ENCODE data around the gene UNC13B. TPM values are rescaled to one million over a fixed set of nuclear protein-coding genes. Genes with fewer than 3 reads are reported as not detected.

UNC13B gene
- total RNA-seq, 1 experiment from 2014 or later, result 9.8 TPM

GRCh38 chr9:35186524-35186923, 24.7 kb downstream of the UNC13B start:
- Histone ChIP-seq H3K79me2 (ENCODE audit: low read length) (no peaks in the 10 kb centered on the region), H3K4me3 (ENCODE audit: low read length) (no peak overlapping the region), H3K27ac (ENCODE audit: low read length) (no peak overlapping the region), H3K9ac (ENCODE audit: low read length) (no peak overlapping the region), H3K27me3 (ENCODE audit: low read length) (no peaks in the 10 kb centered on the region), H3K9me2 (replicated peaks; ENCODE audit: low read length) (no peaks in the 10 kb centered on the region), H3K4me2 (ENCODE audit: low read length) (no peak overlapping the region), H3K36me3 (ENCODE audit: low read depth, low read length) (no peaks in the 10 kb centered on the region), H3K9me3 (ENCODE audit: low read length) (no peaks in the 10 kb centered on the region), H2AFZ (ENCODE audit: low read length) (no peak overlapping the region), H3F3A (ENCODE audit: low read length, unreplicated experiment) (no peaks in the 10 kb centered on the region), H3K4me1 (ENCODE audit: insufficient read depth, low read length) (no peaks in the 10 kb centered on the region), H4K20me1 (ENCODE audit: low read length) (no peaks in the 10 kb centered on the region)
- no TSS peak for BruUV-seq (replicated peaks)
- POLR2A ChIA-PET (ENCODE audit: unreplicated experiment), result no interaction called here
- CTCF ChIA-PET, result no interaction called here
- intact Hi-C loops (cut with micrococcal nuclease), result no loop called here
- DNase-seq (no peak), ATAC-seq (no peak)
- TF ChIP-seq EZH2 (IDR thresholded peaks at IDR 0.05; ENCODE audit: low read length, unreplicated experiment), result no peak
- TF ChIP-seq CTCF (conservative IDR thresholded peaks at IDR 0.05; ENCODE audit: low read depth, low read length), result no peak
- TF ChIP-seq EZH2phosphoT487 (IDR thresholded peaks at IDR 0.05; ENCODE audit: borderline replicate concordance, low read length), result no peak

GRCh38 chr9:35190203-35190602, 28.4 kb downstream of the UNC13B start:
- Histone ChIP-seq H3K4me2 (ENCODE audit: low read length) (no peak overlapping the region), H3K4me3 (ENCODE audit: low read length) (no peak overlapping the region), H3K9me2 (replicated peaks; ENCODE audit: low read length) (no peaks in the 10 kb centered on the region), H3K4me1 (ENCODE audit: insufficient read depth, low read length) (no peaks in the 10 kb centered on the region), H3K27ac (ENCODE audit: low read length) (no peak overlapping the region), H2AFZ (ENCODE audit: low read length) (no peak overlapping the region), H3K79me2 (ENCODE audit: low read length) (no peaks in the 10 kb centered on the region), H4K20me1 (ENCODE audit: low read length) (no peaks in the 10 kb centered on the region), H3K9ac (ENCODE audit: low read length) (no peak overlapping the region), H3K36me3 (ENCODE audit: low read depth, low read length) (no peaks in the 10 kb centered on the region; the same call in 1 of the 2 replicates), H3K27me3 (ENCODE audit: low read length) (no peaks in the 10 kb centered on the region), H3K9me3 (ENCODE audit: low read length) (no peaks in the 10 kb centered on the region), H3F3A (ENCODE audit: low read length, unreplicated experiment) (no peaks in the 10 kb centered on the region)
- DNase-seq (no peak), ATAC-seq (no peak)
- intact Hi-C loops (cut with micrococcal nuclease), result no loop called here
- no TSS peak for BruUV-seq (replicated peaks)
- CTCF ChIA-PET, result no interaction called here
- TF ChIP-seq EZH2phosphoT487 (IDR thresholded peaks at IDR 0.05; ENCODE audit: borderline replicate concordance, low read length) (no peak), CTCF (conservative IDR thresholded peaks at IDR 0.05; ENCODE audit: low read depth, low read length) (no peak), EZH2 (IDR thresholded peaks at IDR 0.05; ENCODE audit: low read length, unreplicated experiment) (no peak)
- POLR2A ChIA-PET (ENCODE audit: unreplicated experiment), result no interaction called here

- no peak for ATAC-seq
- no TSS peak for BruUV-seq (replicated peaks)
Measured at GRCh38 chr9:35191105-35191504, 29.3 kb downstream of the UNC13B start.

More at GRCh38 chr9:35191105-35191504, 29.3 kb downstream of the UNC13B start:
- Histone ChIP-seq H3F3A (ENCODE audit: low read length, unreplicated experiment) (no peaks in the 10 kb centered on the region), H3K9me3 (ENCODE audit: low read length) (no peaks in the 10 kb centered on the region), H3K36me3 (ENCODE audit: low read depth, low read length) (no peaks in the 10 kb centered on the region; the same call in 1 of the 2 replicates), H3K9me2 (replicated peaks; ENCODE audit: low read length) (no peaks in the 10 kb centered on the region), H3K9ac (ENCODE audit: low read length) (no peak overlapping the region), H3K4me3 (ENCODE audit: low read length) (no peak overlapping the region), H3K27ac (ENCODE audit: low read length) (no peak overlapping the region), H3K4me2 (ENCODE audit: low read length) (no peak overlapping the region), H3K79me2 (ENCODE audit: low read length) (no peaks in the 10 kb centered on the region), H2AFZ (ENCODE audit: low read length) (no peak overlapping the region), H4K20me1 (ENCODE audit: low read length) (no peaks in the 10 kb centered on the region), H3K27me3 (ENCODE audit: low read length) (no peaks in the 10 kb centered on the region), H3K4me1 (ENCODE audit: insufficient read depth, low read length) (no peaks in the 10 kb centered on the region)
- TF ChIP-seq CTCF (conservative IDR thresholded peaks at IDR 0.05; ENCODE audit: low read depth, low read length) (no peak), EZH2 (IDR thresholded peaks at IDR 0.05; ENCODE audit: low read length, unreplicated experiment) (no peak), EZH2phosphoT487 (IDR thresholded peaks at IDR 0.05; ENCODE audit: borderline replicate concordance, low read length) (no peak)
- CTCF ChIA-PET, result no interaction called here
- POLR2A ChIA-PET (ENCODE audit: unreplicated experiment), result no interaction called here
- DNase-seq, result no peak
- intact Hi-C loops (cut with micrococcal nuclease), result no loop called here
